GM12878 (cell line): ENCODE results near the gene RCVRN.

Experiments
- EZH2 ChIP-seq: IDR thresholded peaks from 2 replicates; pipeline ENCODE4 v1.6.1; 2012; ENCODE audit warnings: low read depth, mild to moderate bottlenecking, control low read depth, inconsistent platforms, low read length, borderline replicate concordance; ENCODE audit not compliant: control insufficient read depth
- MTA2 ChIP-seq: fragments of 450-650 bp; IDR thresholded peaks from 2 replicates; pipeline ENCODE4 v1.6.1; 2016; ENCODE audit warnings: low read depth, mild to moderate bottlenecking, moderate library complexity
- REST ChIP-seq: IDR thresholded peaks from 2 replicates; pipeline ENCODE4 v1.6.1; 2012; ENCODE audit warnings: mild to moderate bottlenecking, low read depth, low read length
- STAT3 ChIP-seq: IDR thresholded peaks from 2 replicates; pipeline ENCODE4 v1.6.1; 2011; ENCODE audit warnings: low read depth, low read length, improper control_type of control experiment

DNA sequence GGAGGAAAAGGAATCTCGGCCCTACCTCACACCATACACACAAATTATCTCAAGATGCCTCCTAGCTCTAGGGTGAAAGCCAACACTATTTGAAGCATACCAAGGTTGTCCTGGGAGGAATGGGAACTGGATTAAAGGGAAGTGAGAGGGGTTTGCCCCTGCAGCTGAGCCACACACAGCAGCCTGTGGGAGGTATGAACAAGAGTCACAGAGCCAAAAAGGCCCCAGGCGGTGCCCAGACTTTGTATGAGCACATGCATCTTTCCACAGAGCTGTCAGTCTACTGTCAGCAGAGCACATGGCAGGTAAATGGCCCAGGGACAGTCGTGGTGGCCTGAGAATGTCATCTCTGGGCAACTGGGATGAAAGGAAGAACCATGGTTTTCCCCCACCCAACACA, 31.0 kb upstream of the RCVRN start:
- TF ChIP-seq STAT3 (no peak), EZH2 (no peak), REST (no peak), MTA2 (no peak)
